Measurements from ENCODE around the gene HDDC3. TPM values are rescaled to one million over a fixed set of nuclear protein-coding genes. Genes with fewer than 3 reads are reported as not detected.

Gene HDDC3
- total and polyA plus RNA-seq, 9 of the 15 experiments (the other 6 are each of a cell fraction or from before 2014, with no cell fraction given) = 14.9 to 55.8 (median 36.9) TPM

GRCh38 chr15:90885432-90886290, 46.7 kb downstream of the HDDC3 start (continued):
- no peak for TF ChIP-seq BCLAF1 (IDR thresholded peaks at IDR 0.05; ENCODE audit: borderline replicate concordance in 1 of 2, control insufficient read depth in 1 of 2, low read depth in 2 of 2, low read length in 1 of 2)
- TF ChIP-seq SIN3A (IDR thresholded peaks at IDR 0.05; ENCODE audit: borderline replicate concordance in 2 of 2, control insufficient read depth in 1 of 2, low read depth in 2 of 2, low read length in 2 of 2) = 0 out of 4 replicates have a peak, but pooled peaks of 1 of the 2 experiments have one; percentile 30
- no peak for TF ChIP-seq RBM25 (IDR thresholded peaks at IDR 0.05; ENCODE audit: low read depth, low read length, severe bottlenecking)
- TF ChIP-seq RB1 (IDR thresholded peaks at IDR 0.05; ENCODE audit: low read depth) = peak; percentile 49; the same call in 1 of the 2 replicates
- 0 out of 2 replicates have a peak, but pooled peaks have one; percentile 17 for TF ChIP-seq MYNN (IDR thresholded peaks at IDR 0.05)
- no peak for TF ChIP-seq MYNN (CRISPR knock-in tag; IDR thresholded peaks at IDR 0.05)
- no peak for TF ChIP-seq ARNT (IDR thresholded peaks at IDR 0.05)
- 0 out of 2 replicates have a peak, but pooled peaks have one; percentile 34 for TF ChIP-seq XRCC5 (IDR thresholded peaks at IDR 0.05; ENCODE audit: low read depth, low read length)
- TF ChIP-seq GMEB1 (CRISPR knock-in tag; IDR thresholded peaks at IDR 0.05) = no peak
- no peak for TF ChIP-seq SFPQ (IDR thresholded peaks at IDR 0.05; ENCODE audit: low read depth, low read length)
- no peak for TF ChIP-seq NCOA6 (IDR thresholded peaks at IDR 0.05)
- no peak for TF ChIP-seq ZBTB11 (CRISPR knock-in tag; IDR thresholded peaks at IDR 0.05)
- TF ChIP-seq KLF13 (tag; IDR thresholded peaks at IDR 0.05; ENCODE audit: borderline replicate concordance, low read depth) = peak; percentile 94
